ENCODE data around the gene GZMM.

Gene GZMM

GRCh38 chr19:543910-544608 is at the start of gene GZMM:
TSS of gene GZMM (plus strand) at chr19:544053. CDS start at chr19:544072, 19 bp downstream.
- peak; percentile 67 for DNase-seq (ENCODE audit: low read depth in 2 of 2)

- DNase-seq (ENCODE audit: low read depth in 2 of 2): no peak
Measured at GRCh38 chr19:494171-495080, 49.4 kb upstream of the GZMM start.

- DNase-seq (ENCODE audit: low read depth in 2 of 2): no peak
Measured at GRCh38 chr19:495081-495401, 48.8 kb upstream of the GZMM start.

- peak; percentile 36 to 50 for DNase-seq (ENCODE audit: low read depth in 2 of 2)
Measured at GRCh38 chr19:495402-496111, 48.3 kb upstream of the GZMM start.

- no peak for DNase-seq (ENCODE audit: low read depth in 2 of 2)
Measured at GRCh38 chr19:496112-496665, 47.7 kb upstream of the GZMM start, which contains the start of gene MADCAM1. TSS of gene MADCAM1 (plus strand) at chr19:496486. CDS start at chr19:496500, 14 bp downstream.

- DNase-seq (ENCODE audit: low read depth in 2 of 2): no peak
Measured at GRCh38 chr19:496986-497385, 46.9 kb upstream of the GZMM start.

GRCh38 chr19:497491-497868 is 46.4 kb upstream of the GZMM start:
- no peak for DNase-seq (ENCODE audit: low read depth in 2 of 2)

- no peak for DNase-seq (ENCODE audit: low read depth in 2 of 2)
Measured at GRCh38 chr19:497869-498510, 45.9 kb upstream of the GZMM start.

GRCh38 chr19:498511-498891 is 45.4 kb upstream of the GZMM start:
- no peak for DNase-seq (ENCODE audit: low read depth in 2 of 2)

GRCh38 chr19:498977-499623 is 44.8 kb upstream of the GZMM start:
- no peak for DNase-seq (ENCODE audit: low read depth in 2 of 2)

- no peak for DNase-seq (ENCODE audit: low read depth in 2 of 2)
Measured at GRCh38 chr19:501646-502045, 42.2 kb upstream of the GZMM start.

- DNase-seq (ENCODE audit: low read depth in 2 of 2): no peak
Measured at GRCh38 chr19:504616-505015, 39.2 kb upstream of the GZMM start.

GRCh38 chr19:506404-507285 is 37.2 kb upstream of the GZMM start:
- DNase-seq (ENCODE audit: low read depth in 2 of 2): peak; percentile 88 to 90

- peak; percentile 77 to 79 for DNase-seq (ENCODE audit: low read depth in 2 of 2)
Measured at GRCh38 chr19:507286-508203, 36.3 kb upstream of the GZMM start, which contains the start of gene TPGS1. TSS of gene TPGS1 (plus strand) at chr19:507497. CDS start at chr19:507507, 10 bp downstream.

GRCh38 chr19:508204-509150 is 35.4 kb upstream of the GZMM start:
- DNase-seq (ENCODE audit: low read depth in 2 of 2): no peak

- peak; percentile 91 to 93 for DNase-seq (ENCODE audit: low read depth in 2 of 2)
Measured at GRCh38 chr19:510606-511100, 33.2 kb upstream of the GZMM start.

GRCh38 chr19:511101-511851 is 32.6 kb upstream of the GZMM start:
- peak; percentile 69 to 75 for DNase-seq (ENCODE audit: low read depth in 2 of 2)
